B cell (primary cell): ENCODE results near the gene SLC26A1. TPM values are rescaled to one million over a fixed set of nuclear protein-coding genes. Genes with fewer than 3 reads are reported as not detected.

Source experiments
- ATAC-seq: fragments of 200-7000 bp; cut with Tn5 transposase; one replicate; pipeline ENCODE4 v1.10.0; 2021; ENCODE audit warnings: low read depth, mild to moderate bottlenecking, moderate number of reproducible peaks, moderate library complexity
- CTCF ChIA-PET: fragments of 350-600 bp; sonication (Branson Sonifier 250); formaldehyde crosslinking; loops from one replicate; lab custom pipeline; 2021; ENCODE audit warnings: antibody characterized with exemption, inconsistent platforms; lab: Charles Lee
- POLR2A ChIA-PET: fragments of 350-600 bp; sonication (Branson Sonifier 250); formaldehyde crosslinking; loops from one replicate; lab custom pipeline; 2021; ENCODE audit warnings: antibody characterized with exemption; lab: Charles Lee
- DNase-seq: peaks from one replicate; pipeline ENCODE4 v3.0.0; 2013
- H2AFZ ChIP-seq: 2 replicates; pipeline ENCODE4 v1.6.1; 2012; ENCODE audit warnings: mild to moderate bottlenecking, low read depth, low read length; ENCODE audit not compliant: insufficient read depth, poor library complexity, severe bottlenecking
- H3K27ac ChIP-seq, 2 donors: 1 replicate in 1 of 2; 2 replicates in 1 of 2; pipeline ENCODE4 v1.5.1; 2012 to 2013; ENCODE audit warnings: low read length in 2 of 2, mild to moderate bottlenecking in 2 of 2, moderate library complexity in 1 of 2
- H3K27me3 ChIP-seq, 4 experiments: fragments of 200-600 bp in 1 of 4; sonication (generic) in 1 of 4; replicated peaks in 1 of 4; 1 replicate in 2 of 4; 2 replicates in 2 of 4; pipeline versions ENCODE4 v1.6.1 to v1.7.0; 2013 to 2016; ENCODE audit warnings: low read length in 3 of 4, mild to moderate bottlenecking in 2 of 4, mixed read lengths in 1 of 4, moderate library complexity in 1 of 4; ENCODE audit not compliant: insufficient read depth in 4 of 4, control insufficient read depth in 3 of 4; ENCODE audit errors: control extremely low read depth in 1 of 4
- H3K36me3 ChIP-seq, 2 experiments: replicated peaks in 1 of 2; 1 replicate in 1 of 2; 2 replicates in 1 of 2; pipeline versions ENCODE4 v1.6.1 to v1.7.1; 2013; ENCODE audit warnings: low read length in 1 of 2; ENCODE audit not compliant: insufficient read depth in 2 of 2, control insufficient read depth in 1 of 2; ENCODE audit errors: control extremely low read depth in 1 of 2, extremely low read depth in 1 of 2
- H3K4me1 ChIP-seq, 2 donors: fragments of 200-600 bp in 1 of 2; sonication (generic) in 1 of 2; 1 replicate in 1 of 2; 2 replicates in 1 of 2; pipeline versions ENCODE4 v1.5.1 to v1.6.1; 2013 to 2017; ENCODE audit warnings: low read length in 2 of 2; ENCODE audit not compliant: control insufficient read depth in 2 of 2, insufficient read depth in 2 of 2
- H3K4me2 ChIP-seq: replicated peaks from 2 replicates; pipeline ENCODE3; 2012; ENCODE audit warnings: mild to moderate bottlenecking, low read depth, low read length; ENCODE audit not compliant: poor library complexity, severe bottlenecking
- H3K4me3 ChIP-seq, 5 experiments: fragments of 200-600 bp in 1 of 5; sonication (generic) in 1 of 5; 1 replicate in 3 of 5; 2 replicates in 2 of 5; pipeline versions ENCODE4 v1.5.1 to v1.7.0; 2011 to 2016; ENCODE audit warnings: low read length in 4 of 5, mild to moderate bottlenecking in 4 of 5, low read depth in 2 of 5, control low read depth in 1 of 5, moderate library complexity in 1 of 5; ENCODE audit not compliant: insufficient read depth in 1 of 5; ENCODE audit errors: control extremely low read depth in 1 of 5, extremely low read depth in 1 of 5
- H3K79me2 ChIP-seq: fragments of 200-600 bp; sonication (generic); one replicate; pipeline ENCODE4 v1.6.0; 2016; ENCODE audit warnings: low read length; ENCODE audit not compliant: control insufficient read depth, insufficient read depth
- H3K9ac ChIP-seq: fragments of 200-600 bp; sonication (generic); 2 replicates; pipeline ENCODE4 v1.6.1; 2017; ENCODE audit warnings: mild to moderate bottlenecking, low read length, moderate library complexity
- H3K9me3 ChIP-seq, 3 donors: one replicate each; pipeline versions ENCODE4 v1.6.1 to v1.7.1; 2013; ENCODE audit warnings: low read length in 2 of 3; ENCODE audit not compliant: control insufficient read depth in 2 of 3, insufficient read depth in 1 of 3; ENCODE audit errors: control extremely low read depth in 1 of 3
- H4K20me1 ChIP-seq: 2 replicates; pipeline ENCODE4 v1.6.0; 2012; ENCODE audit warnings: mild to moderate bottlenecking, low read length; ENCODE audit not compliant: insufficient read depth, control insufficient read depth, poor library complexity, severe bottlenecking
- H3K27ac Mint-ChIP-seq: one replicate; pipeline ENCODE4 v1.8.0; 2021; ENCODE audit warnings: mixed read lengths
- H3K27me3 Mint-ChIP-seq: one replicate; pipeline ENCODE4 v1.8.0; 2021; ENCODE audit warnings: mixed read lengths
- H3K4me1 Mint-ChIP-seq: one replicate; pipeline ENCODE4 v1.8.0; 2021; ENCODE audit warnings: mixed read lengths
- H3K4me3 Mint-ChIP-seq: one replicate; pipeline ENCODE4 v1.8.0; 2021; ENCODE audit warnings: mixed read lengths
- H3K9me3 Mint-ChIP-seq: one replicate; pipeline ENCODE4 v1.8.0; 2022; ENCODE audit warnings: mixed read lengths; ENCODE audit not compliant: insufficient read depth
- CTCF ChIP-seq: fragments of 200-600 bp; IDR thresholded peaks from one replicate; pipeline ENCODE4 v1.8.0; 2022; ENCODE audit warnings: antibody characterized with exemption, mild to moderate bottlenecking
- EZH2 ChIP-seq: IDR thresholded peaks from 2 replicates; pipeline ENCODE4 v1.6.1; 2012; ENCODE audit warnings: borderline replicate concordance, low read depth, mild to moderate bottlenecking, moderate library complexity, low read length; ENCODE audit not compliant: insufficient read depth, poor library complexity, severe bottlenecking
- WGBS: methylation state at CpG from one replicate; pipeline ENCODE4 v1.1.5; 2013; ENCODE audit warnings: missing lambda C conversion rate; ENCODE audit not compliant: insufficient coverage; 5-methylcytosine and 5-hydroxymethylcytosine counted together
- intact Hi-C: fragments of 100-400 bp; cut with micrococcal nuclease; formaldehyde crosslinking; loops from one replicate; pipeline ENCODE4 v1.10.0; 2022
- polyA plus RNA-seq: library from polyadenylated mRNA; depleted of rRNA; stranded (reverse); fragments of >200 nt; gene quantifications from 2 replicates; pipeline ENCODE4 v1.2.3, GENCODE V29; 2012
- total RNA-seq, 2 donors: library from RNA; stranded (reverse); fragments of 120-200 nt in 1 of 2; gene quantifications; 1 replicate in 1 of 2; 2 replicates in 1 of 2; pipeline versions ENCODE4 v1.2.3 to v1.2.4, GENCODE V29; 2013 to 2022

Gene SLC26A1
- total and polyA plus RNA-seq, 2 donors (not counting 1 experiment from before 2014, with no cell fraction given) = 0.03 to 1.1 TPM

DNA sequence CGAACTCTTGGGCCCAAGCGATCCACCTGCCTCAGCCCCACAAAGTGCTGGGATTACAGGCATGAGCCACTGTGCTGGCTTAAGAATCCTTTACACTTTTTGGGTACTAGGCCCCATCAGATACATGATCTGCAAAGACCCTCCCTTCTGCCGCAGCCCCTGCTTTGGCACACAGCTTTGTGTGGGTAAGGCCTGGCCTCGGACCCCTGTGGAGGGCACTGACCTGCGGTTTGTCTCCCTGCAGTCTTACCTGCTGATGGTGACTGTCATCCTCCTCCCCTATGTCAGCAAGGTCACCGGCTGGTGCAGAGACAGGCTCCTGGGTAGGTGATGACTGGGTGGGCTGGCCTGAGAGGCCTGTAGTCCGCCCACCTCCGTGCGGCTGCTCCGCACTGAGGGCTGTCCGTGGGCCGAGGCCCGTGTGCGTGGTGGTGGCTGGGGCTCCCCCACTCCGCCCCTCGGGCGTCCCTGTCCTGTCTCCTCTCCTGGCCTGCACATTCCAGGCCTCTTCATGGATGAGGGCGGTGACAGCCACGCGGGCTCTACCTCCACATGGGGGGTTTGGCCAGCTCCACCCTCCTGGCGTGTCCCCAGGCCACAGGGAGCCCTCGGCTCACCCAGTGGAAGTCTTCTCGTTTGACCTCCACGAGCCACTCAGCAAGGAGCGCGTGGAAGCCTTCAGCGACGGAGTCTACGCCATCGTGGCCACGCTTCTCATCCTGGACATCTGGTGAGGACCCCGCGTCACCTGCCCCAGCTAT lies 37.9 kb downstream of the SLC26A1 start:
- Mint-ChIP-seq H3K9me3 (no peaks in the 10 kb centered on the region), H3K4me3 (no peak overlapping the region), H3K27me3 (no peaks in the 10 kb centered on the region), H3K4me1 (peaks cover 1% of the 10 kb centered on the region), H3K27ac (no peak overlapping the region)
- no peak overlapping the region for H3K4me3 ChIP-seq
- no peak overlapping the region for H2AFZ ChIP-seq
- TF ChIP-seq CTCF (no peak), EZH2 (no peak)
- ATAC-seq = no peak
- H3K4me2 ChIP-seq = no peak overlapping the region
- H3K9ac ChIP-seq = no peak overlapping the region
- H3K4me1 ChIP-seq = no peaks in the 10 kb centered on the region
- ChIA-PET POLR2A (no interaction called here), CTCF (no interaction called here)
- H4K20me1 ChIP-seq = peaks cover 13% of the 10 kb centered on the region
- DNase-seq = no peak
- no peaks in the 10 kb centered on the region for H3K79me2 ChIP-seq
- H3K36me3 ChIP-seq = peaks cover 0 to 26% of the 10 kb centered on the region in 2 experiments
- H3K9me3 ChIP-seq = peaks cover 0 to 5% (median 0%) of the 10 kb centered on the region in 3 donors
- 97% methylated on average over 30 of the region's 33 CpGs for WGBS
- no peak overlapping the region for H3K27ac ChIP-seq
- H3K27me3 ChIP-seq = no peaks in the 10 kb centered on the region
- intact Hi-C loops = no loop called here

- ATAC-seq (no peak), DNase-seq (no peak)
- Histone ChIP-seq H3K27me3 (no peaks in the 10 kb centered on the region), H3K79me2 (no peaks in the 10 kb centered on the region), H3K4me3 (no peak overlapping the region), H4K20me1 (peaks cover 22% of the 10 kb centered on the region), H3K4me2 (no peak overlapping the region), H3K36me3 (peaks cover 0 to 26% of the 10 kb centered on the region in 2 experiments), H3K27ac (no peak overlapping the region), H3K9ac (no peak overlapping the region), H3K9me3 (peaks cover 0 to 5% (median 0%) of the 10 kb centered on the region in 3 donors), H3K4me1 (no peaks in the 10 kb centered on the region), H2AFZ (no peak overlapping the region)
- ChIA-PET CTCF (no interaction called here), POLR2A (no interaction called here)
- no peaks in the 10 kb centered on the region for H3K9me3 Mint-ChIP-seq
- H3K27me3 Mint-ChIP-seq = no peaks in the 10 kb centered on the region
- H3K27ac Mint-ChIP-seq = no peak overlapping the region
- H3K4me3 Mint-ChIP-seq = no peak overlapping the region
- 97% methylated on average over 14 of the region's 17 CpGs for WGBS
- TF ChIP-seq CTCF = no peak
- TF ChIP-seq EZH2 = no peak
- intact Hi-C loops = no loop called here
- H3K4me1 Mint-ChIP-seq = no peaks in the 10 kb centered on the region
Observed at GRCh38 chr4:954211-955020, 38.8 kb downstream of the SLC26A1 start.
